ENCODE measurements around the gene PRKD1.

DNA sequence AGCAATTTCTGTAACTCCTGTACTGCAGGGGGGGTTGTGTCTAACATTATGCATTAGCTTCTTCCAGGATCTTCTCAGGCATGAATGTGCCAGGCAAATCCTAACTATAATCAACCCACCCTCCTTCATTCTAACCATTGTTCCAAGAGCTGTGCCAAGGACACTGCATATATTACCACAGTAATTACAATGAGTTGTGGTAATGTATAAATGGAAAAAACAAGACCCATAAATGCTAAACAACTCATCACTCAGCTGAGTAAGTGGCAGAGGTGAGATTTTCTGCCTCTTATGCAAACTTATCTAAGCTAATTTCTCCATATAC, 80.6 kb downstream of the PRKD1 start:
- TF ChIP-seq, protein P1, sequence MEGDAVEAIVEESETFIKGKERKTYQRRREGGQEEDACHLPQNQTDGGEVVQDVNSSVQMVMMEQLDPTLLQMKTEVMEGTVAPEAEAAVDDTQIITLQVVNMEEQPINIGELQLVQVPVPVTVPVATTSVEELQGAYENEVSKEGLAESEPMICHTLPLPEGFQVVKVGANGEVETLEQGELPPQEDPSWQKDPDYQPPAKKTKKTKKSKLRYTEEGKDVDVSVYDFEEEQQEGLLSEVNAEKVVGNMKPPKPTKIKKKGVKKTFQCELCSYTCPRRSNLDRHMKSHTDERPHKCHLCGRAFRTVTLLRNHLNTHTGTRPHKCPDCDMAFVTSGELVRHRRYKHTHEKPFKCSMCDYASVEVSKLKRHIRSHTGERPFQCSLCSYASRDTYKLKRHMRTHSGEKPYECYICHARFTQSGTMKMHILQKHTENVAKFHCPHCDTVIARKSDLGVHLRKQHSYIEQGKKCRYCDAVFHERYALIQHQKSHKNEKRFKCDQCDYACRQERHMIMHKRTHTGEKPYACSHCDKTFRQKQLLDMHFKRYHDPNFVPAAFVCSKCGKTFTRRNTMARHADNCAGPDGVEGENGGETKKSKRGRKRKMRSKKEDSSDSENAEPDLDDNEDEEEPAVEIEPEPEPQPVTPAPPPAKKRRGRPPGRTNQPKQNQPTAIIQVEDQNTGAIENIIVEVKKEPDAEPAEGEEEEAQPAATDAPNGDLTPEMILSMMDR (IDR thresholded peaks at IDR 0.05) = no peak
- TF ChIP-seq POLR2A (IDR thresholded peaks at IDR 0.05) = no peak

Data from right lobe of liver (tissue), 4 donors.